Activated naive CD4-positive, alpha-beta T cell treated with anti-CD3 and anti-CD28 coated beads, Interleukin-2, amount 50 U/mL, for 24 hours (primary cell): ENCODE results near the gene PRSS23.
"Not testable (repeated sequence)": the region's sequence is repeated elsewhere in the genome, so short reads cannot be mapped to it uniquely, and the experiment has no call there.

Experiments
- H3K27ac Mint-ChIP-seq: one replicate; pipeline ENCODE4 v1.8.0; 2021; ENCODE audit warnings: mild to moderate bottlenecking, mixed read lengths
- H3K27me3 Mint-ChIP-seq: one replicate; pipeline ENCODE4 v1.8.0; 2021; ENCODE audit warnings: mixed read lengths
- H3K36me3 Mint-ChIP-seq: one replicate; pipeline ENCODE4 v1.8.0; 2021; ENCODE audit warnings: mixed read lengths
- H3K4me1 Mint-ChIP-seq: one replicate; pipeline ENCODE4 v1.8.0; 2021; ENCODE audit warnings: mixed read lengths
- H3K4me3 Mint-ChIP-seq: one replicate; pipeline ENCODE4 v1.8.0; 2021; ENCODE audit warnings: mild to moderate bottlenecking, mixed read lengths
- H3K9me3 Mint-ChIP-seq: one replicate; pipeline ENCODE4 v1.8.0; 2021; ENCODE audit warnings: mixed read lengths

PRSS23 gene

GRCh38 chr11:86800076-86800959, at the start of gene PRSS23:
TSS of gene PRSS23 (plus strand) at chr11:86800542. CDS start at chr11:86807644, 7,102 bp downstream.
- Mint-ChIP-seq H3K4me1 (peaks cover 20% of the 10 kb centered on the region), H3K27ac (no peak within 1 kb of the TSS)

GRCh38 chr11:86753459-86753858, 46.9 kb upstream of the PRSS23 start:
- no peaks in the 10 kb centered on the region for H3K4me1 Mint-ChIP-seq
- no peaks in the 10 kb centered on the region for H3K9me3 Mint-ChIP-seq
- H3K27ac Mint-ChIP-seq = no peak overlapping the region
- no peaks in the 10 kb centered on the region for H3K36me3 Mint-ChIP-seq
- H3K27me3 Mint-ChIP-seq = no peaks in the 10 kb centered on the region
- H3K4me3 Mint-ChIP-seq = no peak overlapping the region

More at GRCh38 chr11:86800076-86800959, at the start of gene PRSS23:
- Mint-ChIP-seq H3K9me3 (no peaks in the 10 kb centered on the region), H3K36me3 (no peaks in the 10 kb centered on the region), H3K27me3 (peaks cover 34% of the 10 kb centered on the region), H3K4me3 (peak within 1 kb of the TSS; percentile 70)

GRCh38 chr11:86755146-86755545, 45.2 kb upstream of the PRSS23 start:
- no peak overlapping the region for H3K27ac Mint-ChIP-seq
- H3K9me3 Mint-ChIP-seq = no peaks in the 10 kb centered on the region
- H3K4me1 Mint-ChIP-seq = no peaks in the 10 kb centered on the region
- no peaks in the 10 kb centered on the region for H3K36me3 Mint-ChIP-seq
- no peaks in the 10 kb centered on the region for H3K27me3 Mint-ChIP-seq
- H3K4me3 Mint-ChIP-seq = no peak overlapping the region

- no peaks in the 10 kb centered on the region for H3K36me3 Mint-ChIP-seq
- H3K4me3 Mint-ChIP-seq = no peak overlapping the region
- no peaks in the 10 kb centered on the region for H3K4me1 Mint-ChIP-seq
- H3K27ac Mint-ChIP-seq = no peak overlapping the region
- H3K27me3 Mint-ChIP-seq = peaks cover 1% of the 10 kb centered on the region
- no peaks in the 10 kb centered on the region for H3K9me3 Mint-ChIP-seq
These were observed 42.2 kb upstream of the PRSS23 start for GRCh38 chr11:86758171-86758570.

- Mint-ChIP-seq H3K4me1 (no peaks in the 10 kb centered on the region), H3K27ac (no peak overlapping the region), H3K27me3 (peaks cover 3% of the 10 kb centered on the region), H3K4me3 (no peak overlapping the region), H3K9me3 (no peaks in the 10 kb centered on the region), H3K36me3 (no peaks in the 10 kb centered on the region)
These were observed 39.8 kb upstream of the PRSS23 start for GRCh38 chr11:86760577-86760976.

- Mint-ChIP-seq H3K4me1 (no peaks in the 10 kb centered on the region), H3K27ac (no peak overlapping the region), H3K36me3 (no peaks in the 10 kb centered on the region), H3K9me3 (no peaks in the 10 kb centered on the region), H3K27me3 (peaks cover 3% of the 10 kb centered on the region), H3K4me3 (no peak overlapping the region)
These were observed 38.4 kb upstream of the PRSS23 start for GRCh38 chr11:86761978-86762377.

- no peak overlapping the region for H3K27ac Mint-ChIP-seq
- no peaks in the 10 kb centered on the region for H3K4me1 Mint-ChIP-seq
- H3K9me3 Mint-ChIP-seq = no peaks in the 10 kb centered on the region
- peaks cover 3% of the 10 kb centered on the region for H3K27me3 Mint-ChIP-seq
- no peak overlapping the region for H3K4me3 Mint-ChIP-seq
- no peaks in the 10 kb centered on the region for H3K36me3 Mint-ChIP-seq
These were observed 35.1 kb upstream of the PRSS23 start for GRCh38 chr11:86765203-86765602.

GRCh38 chr11:86765878-86766277, 34.5 kb upstream of the PRSS23 start:
- Mint-ChIP-seq H3K27ac (no peak overlapping the region), H3K4me3 (no peak overlapping the region), H3K9me3 (no peaks in the 10 kb centered on the region), H3K36me3 (no peaks in the 10 kb centered on the region), H3K27me3 (peaks cover 3% of the 10 kb centered on the region), H3K4me1 (no peaks in the 10 kb centered on the region)

GRCh38 chr11:86769219-86769618, 31.1 kb upstream of the PRSS23 start:
- H3K36me3 Mint-ChIP-seq = no peaks in the 10 kb centered on the region

GRCh38 chr11:86770473-86771027, 29.8 kb upstream of the PRSS23 start:
- H3K36me3 Mint-ChIP-seq, H3K4me3 Mint-ChIP-seq, H3K27me3 Mint-ChIP-seq, H3K4me1 Mint-ChIP-seq, H3K9me3 Mint-ChIP-seq, H3K27ac Mint-ChIP-seq: not testable (repeated sequence)

More at GRCh38 chr11:86769219-86769618, 31.1 kb upstream of the PRSS23 start:
- Mint-ChIP-seq H3K4me1 (no peaks in the 10 kb centered on the region), H3K9me3 (no peaks in the 10 kb centered on the region), H3K27ac (no peak overlapping the region), H3K27me3 (no peaks in the 10 kb centered on the region), H3K4me3 (no peak overlapping the region)

GRCh38 chr11:86772999-86773398, 27.3 kb upstream of the PRSS23 start:
- Mint-ChIP-seq H3K27ac (no peak overlapping the region), H3K36me3 (no peaks in the 10 kb centered on the region), H3K4me3 (no peak overlapping the region), H3K27me3 (no peaks in the 10 kb centered on the region), H3K9me3 (no peaks in the 10 kb centered on the region), H3K4me1 (no peaks in the 10 kb centered on the region)

GRCh38 chr11:86773513-86774252, 26.7 kb upstream of the PRSS23 start:
- Mint-ChIP-seq H3K27ac (no peak overlapping the region), H3K4me3 (no peak overlapping the region), H3K36me3 (no peaks in the 10 kb centered on the region), H3K4me1 (no peaks in the 10 kb centered on the region), H3K27me3 (peaks cover under 1% of the 10 kb centered on the region), H3K9me3 (no peaks in the 10 kb centered on the region)

- no peak overlapping the region for H3K27ac Mint-ChIP-seq
- H3K4me1 Mint-ChIP-seq = no peaks in the 10 kb centered on the region
- H3K9me3 Mint-ChIP-seq = no peaks in the 10 kb centered on the region
- H3K27me3 Mint-ChIP-seq = peaks cover 3% of the 10 kb centered on the region
- H3K4me3 Mint-ChIP-seq = no peak overlapping the region
- H3K36me3 Mint-ChIP-seq = no peaks in the 10 kb centered on the region
These were observed 25.9 kb upstream of the PRSS23 start for GRCh38 chr11:86774417-86774816.

GRCh38 chr11:86775361-86775760, 25.0 kb upstream of the PRSS23 start:
- Mint-ChIP-seq H3K9me3 (no peaks in the 10 kb centered on the region), H3K36me3 (no peaks in the 10 kb centered on the region), H3K27ac (no peak overlapping the region), H3K27me3 (peaks cover 9% of the 10 kb centered on the region), H3K4me1 (no peaks in the 10 kb centered on the region), H3K4me3 (no peak overlapping the region)

- no peaks in the 10 kb centered on the region for H3K4me1 Mint-ChIP-seq
- no peaks in the 10 kb centered on the region for H3K36me3 Mint-ChIP-seq
- H3K9me3 Mint-ChIP-seq = no peaks in the 10 kb centered on the region
- no peak overlapping the region for H3K27ac Mint-ChIP-seq
- no peak overlapping the region for H3K4me3 Mint-ChIP-seq
- H3K27me3 Mint-ChIP-seq = peaks cover 9% of the 10 kb centered on the region
These were observed 18.8 kb upstream of the PRSS23 start for GRCh38 chr11:86781546-86781945.

GRCh38 chr11:86782742-86783141, 17.6 kb upstream of the PRSS23 start:
- H3K4me1 Mint-ChIP-seq = no peaks in the 10 kb centered on the region
- H3K9me3 Mint-ChIP-seq = no peaks in the 10 kb centered on the region
- no peak overlapping the region for H3K4me3 Mint-ChIP-seq
- H3K36me3 Mint-ChIP-seq = no peaks in the 10 kb centered on the region
- H3K27ac Mint-ChIP-seq = no peak overlapping the region
- peaks cover 11% of the 10 kb centered on the region for H3K27me3 Mint-ChIP-seq
